Osteocyte (in vitro differentiated cells): ENCODE measurements around the gene TWIST2. TPM values are rescaled to one million over a fixed set of nuclear protein-coding genes. Genes with fewer than 3 reads are reported as not detected.

Experiments used
- DNase-seq: peaks from one replicate; pipeline ENCODE4 v3.0.0; 2021; ENCODE audit warnings: mixed read lengths; ENCODE audit not compliant: unreplicated experiment; ENCODE audit errors: extremely low spot score
- H3K27ac Mint-ChIP-seq: one replicate; pipeline ENCODE4 v1.8.0; 2021; ENCODE audit warnings: mild to moderate bottlenecking, mixed read lengths; ENCODE audit not compliant: unreplicated experiment
- H3K27me3 Mint-ChIP-seq: one replicate; pipeline ENCODE4 v1.8.0; 2021; ENCODE audit warnings: mixed read lengths; ENCODE audit not compliant: unreplicated experiment
- H3K36me3 Mint-ChIP-seq: one replicate; pipeline ENCODE4 v1.8.0; 2021; ENCODE audit warnings: mixed read lengths; ENCODE audit not compliant: unreplicated experiment
- H3K4me1 Mint-ChIP-seq: one replicate; pipeline ENCODE4 v1.8.0; 2021; ENCODE audit warnings: mixed read lengths; ENCODE audit not compliant: unreplicated experiment
- H3K4me3 Mint-ChIP-seq: one replicate; pipeline ENCODE4 v1.8.0; 2021; ENCODE audit warnings: mild to moderate bottlenecking, moderate library complexity, mixed read lengths; ENCODE audit not compliant: unreplicated experiment
- H3K9me3 Mint-ChIP-seq: one replicate; pipeline ENCODE4 v1.8.0; 2021; ENCODE audit warnings: mixed read lengths; ENCODE audit not compliant: unreplicated experiment
- total RNA-seq: library from RNA; stranded (reverse); gene quantifications from 2 replicates; pipeline ENCODE4 v1.2.1, GENCODE V29; 2021
- TF ChIP-seq, protein P1 (sequence below): fragments of 200-600 bp; sonication (generic); IDR thresholded peaks from 2 replicates; pipeline ENCODE4 v1.5.0; 2021; ENCODE audit warnings: antibody characterized with exemption, mild to moderate bottlenecking, moderate library complexity

TWIST2 gene
- total RNA-seq, 1 donor from 2014 or later: 6.0 TPM

DNA sequence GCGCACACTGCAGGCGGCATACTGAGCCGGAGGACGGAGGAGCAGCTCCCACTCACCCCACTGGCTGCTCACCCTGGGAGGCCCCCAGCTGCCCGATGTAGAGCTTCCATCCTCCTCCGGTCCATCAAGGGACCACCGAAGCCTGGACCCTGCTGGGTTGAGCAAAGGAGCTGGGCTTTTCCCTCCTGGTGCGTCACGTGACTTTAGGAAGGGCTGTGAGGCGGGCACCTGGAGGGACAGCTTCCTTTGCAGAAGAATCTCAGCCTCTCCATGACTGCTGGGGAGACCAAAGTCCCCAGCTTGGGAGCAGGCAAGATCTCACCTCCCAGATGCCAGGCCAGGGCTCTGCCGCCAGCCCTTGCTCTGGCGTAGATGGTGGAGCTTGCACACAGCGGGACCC is 102.7 kb downstream of the TWIST2 start:
- Mint-ChIP-seq H3K27me3 (peaks cover 23% of the 10 kb centered on the region), H3K27ac (no peak overlapping the region), H3K4me3 (no peak overlapping the region), H3K9me3 (no peaks in the 10 kb centered on the region), H3K36me3 (no peaks in the 10 kb centered on the region), H3K4me1 (peaks cover 8% of the 10 kb centered on the region)
- DNase-seq: peak; percentile 66
- TF ChIP-seq, protein P1, sequence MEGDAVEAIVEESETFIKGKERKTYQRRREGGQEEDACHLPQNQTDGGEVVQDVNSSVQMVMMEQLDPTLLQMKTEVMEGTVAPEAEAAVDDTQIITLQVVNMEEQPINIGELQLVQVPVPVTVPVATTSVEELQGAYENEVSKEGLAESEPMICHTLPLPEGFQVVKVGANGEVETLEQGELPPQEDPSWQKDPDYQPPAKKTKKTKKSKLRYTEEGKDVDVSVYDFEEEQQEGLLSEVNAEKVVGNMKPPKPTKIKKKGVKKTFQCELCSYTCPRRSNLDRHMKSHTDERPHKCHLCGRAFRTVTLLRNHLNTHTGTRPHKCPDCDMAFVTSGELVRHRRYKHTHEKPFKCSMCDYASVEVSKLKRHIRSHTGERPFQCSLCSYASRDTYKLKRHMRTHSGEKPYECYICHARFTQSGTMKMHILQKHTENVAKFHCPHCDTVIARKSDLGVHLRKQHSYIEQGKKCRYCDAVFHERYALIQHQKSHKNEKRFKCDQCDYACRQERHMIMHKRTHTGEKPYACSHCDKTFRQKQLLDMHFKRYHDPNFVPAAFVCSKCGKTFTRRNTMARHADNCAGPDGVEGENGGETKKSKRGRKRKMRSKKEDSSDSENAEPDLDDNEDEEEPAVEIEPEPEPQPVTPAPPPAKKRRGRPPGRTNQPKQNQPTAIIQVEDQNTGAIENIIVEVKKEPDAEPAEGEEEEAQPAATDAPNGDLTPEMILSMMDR: no peak

GRCh38 chr2:238952261-238952919 is 104.5 kb downstream of the TWIST2 start:
- Mint-ChIP-seq H3K9me3 (no peaks in the 10 kb centered on the region), H3K4me3 (no peak overlapping the region), H3K36me3 (no peaks in the 10 kb centered on the region), H3K4me1 (peaks cover 11% of the 10 kb centered on the region), H3K27ac (no peak overlapping the region), H3K27me3 (peaks cover 30% of the 10 kb centered on the region)
- TF ChIP-seq, protein P1: no peak
- no peak for DNase-seq

DNA sequence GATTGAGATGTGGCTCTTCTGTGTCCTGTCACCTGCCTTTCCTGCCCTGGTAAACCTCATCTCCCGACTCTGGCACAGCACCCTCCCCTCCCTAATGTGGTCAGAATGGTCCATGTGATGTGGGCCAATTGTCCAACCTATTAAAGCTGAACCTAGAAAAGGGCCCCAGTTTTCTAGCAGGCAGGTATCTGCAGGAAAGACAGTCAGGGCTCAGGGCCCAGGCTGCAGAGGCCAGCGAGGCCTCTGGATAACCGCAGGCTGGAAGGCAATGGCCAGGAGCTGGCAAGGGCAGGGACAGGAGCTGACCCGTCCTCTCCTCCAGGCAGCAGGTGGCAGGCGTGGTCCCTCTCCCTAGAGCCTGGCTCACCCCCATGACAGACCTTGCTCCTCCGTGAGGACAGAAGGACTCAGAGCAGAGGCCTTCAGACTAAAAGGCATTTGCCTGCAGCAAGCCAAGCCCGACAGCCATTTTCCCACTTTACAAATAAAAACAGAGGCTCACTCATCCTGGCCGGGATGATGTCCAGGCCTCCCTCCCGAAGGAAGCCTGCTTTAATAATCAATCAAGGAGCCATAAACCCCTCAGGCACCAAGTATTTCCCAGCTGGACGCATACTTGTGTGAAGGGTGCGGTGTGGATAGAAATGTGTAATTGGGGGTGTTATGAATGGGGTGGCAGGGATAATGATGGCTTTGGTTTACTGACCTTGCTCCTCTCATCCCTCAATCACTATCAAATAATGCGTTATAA is 107.1 kb downstream of the TWIST2 start:
- Mint-ChIP-seq H3K36me3 (no peaks in the 10 kb centered on the region), H3K4me3 (no peak overlapping the region), H3K27ac (no peak overlapping the region), H3K27me3 (peaks cover 42% of the 10 kb centered on the region), H3K9me3 (no peaks in the 10 kb centered on the region), H3K4me1 (peaks cover 5% of the 10 kb centered on the region)
- DNase-seq: peak; percentile 51
- TF ChIP-seq, protein P1: no peak

DNA sequence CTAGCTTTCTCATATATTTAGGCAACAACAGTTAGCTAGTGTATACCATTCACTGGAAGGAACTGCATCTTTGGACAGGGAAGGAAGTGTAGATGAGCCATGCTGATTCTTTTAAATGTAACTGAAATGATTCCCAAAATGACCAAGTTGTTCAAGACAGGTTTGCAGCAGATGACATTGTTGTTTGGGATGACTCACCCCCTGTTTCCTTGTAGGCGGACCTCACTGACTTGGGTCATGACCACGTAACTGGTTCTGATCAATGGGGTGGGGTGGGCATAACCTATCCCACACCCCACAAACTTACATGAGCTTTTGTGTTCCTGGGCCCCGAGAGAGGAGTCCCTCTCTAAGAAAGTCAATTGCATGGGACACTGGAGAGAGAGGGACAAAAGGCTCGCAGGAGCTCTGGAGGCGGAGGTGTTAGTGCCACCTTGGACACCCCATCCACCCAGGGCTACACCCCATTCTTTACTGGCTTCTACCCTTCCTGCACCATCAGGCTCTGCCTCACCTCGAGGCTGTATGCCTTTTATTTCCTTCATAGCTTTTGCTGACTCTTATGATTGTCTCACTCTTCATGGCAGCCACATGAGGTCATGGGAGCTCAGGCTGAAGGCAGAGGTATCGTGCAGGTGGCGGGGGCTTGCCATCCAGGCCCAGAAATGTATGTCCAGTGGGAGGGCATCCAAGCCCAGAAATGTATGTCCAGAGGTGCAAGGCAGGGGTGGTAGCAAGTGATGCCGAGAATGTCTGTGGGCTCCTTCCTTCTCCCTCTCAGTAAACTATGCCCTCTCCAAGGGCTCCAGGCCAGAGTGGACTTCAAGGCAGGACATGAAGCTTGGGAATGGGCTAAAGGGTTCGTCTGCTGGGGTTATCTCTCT is 108.0 kb downstream of the TWIST2 start:
- no peak overlapping the region for H3K27ac Mint-ChIP-seq
- no peaks in the 10 kb centered on the region for H3K36me3 Mint-ChIP-seq
- peaks cover 5% of the 10 kb centered on the region for H3K4me1 Mint-ChIP-seq
- no peak overlapping the region for H3K4me3 Mint-ChIP-seq
- DNase-seq: peak; percentile 57
- H3K27me3 Mint-ChIP-seq: peaks cover 40% of the 10 kb centered on the region
- no peaks in the 10 kb centered on the region for H3K9me3 Mint-ChIP-seq
- TF ChIP-seq, protein P1: no peak
